ENCODE results near the gene DUSP28. TPM values are rescaled to one million over a fixed set of nuclear protein-coding genes. Genes with fewer than 3 reads are reported as not detected.

Gene DUSP28
- total RNA-seq, 2 donors from 2014 or later: 3.9 to 5.3 TPM

DNA sequence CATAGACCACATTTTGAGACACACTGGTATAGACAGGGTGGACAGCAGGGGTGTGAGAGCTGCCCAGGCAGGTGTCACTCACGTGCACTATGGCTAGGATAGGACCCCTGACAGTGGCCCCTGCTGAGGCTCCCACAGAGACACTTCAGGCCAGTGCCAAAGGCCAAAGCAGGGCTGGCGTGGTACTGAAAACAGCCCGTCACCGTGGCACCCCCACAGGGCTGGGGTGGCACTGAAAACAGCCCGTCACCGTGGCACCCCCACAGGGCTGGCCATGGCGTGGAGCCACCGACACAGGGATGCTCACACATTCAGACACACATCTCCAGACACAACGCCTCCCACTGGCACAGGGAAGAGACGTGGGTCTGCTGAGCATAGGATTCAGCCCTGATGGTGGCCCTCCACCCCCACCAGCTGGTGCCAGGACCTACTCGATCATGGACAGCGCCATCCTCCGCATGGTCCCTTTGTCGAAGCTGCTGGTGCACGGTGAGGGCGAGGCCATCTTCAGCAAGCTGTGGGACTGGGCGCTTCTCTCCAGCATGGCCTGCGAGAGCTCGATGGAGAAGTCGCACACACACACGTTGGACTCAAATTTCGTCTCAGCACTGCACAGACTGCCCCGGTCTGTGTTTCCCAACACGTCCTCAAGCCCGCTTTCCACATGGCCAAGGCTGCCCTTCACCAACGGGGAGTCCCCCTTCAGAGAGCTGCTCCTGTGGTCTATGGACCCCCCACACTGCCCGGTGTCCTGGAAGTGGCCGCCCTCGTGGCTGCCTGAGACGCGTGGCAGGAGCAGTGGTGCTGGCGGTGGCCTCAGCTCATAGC is 36.5 kb upstream of the DUSP28 start:
- no peak for DNase-seq
- H3K27me3 ChIP-seq: no peaks in the 10 kb centered on the region
- no peak overlapping the region for H3K27ac ChIP-seq
- no peak overlapping the region for H3K4me3 ChIP-seq
- no peaks in the 10 kb centered on the region for H3K36me3 ChIP-seq
- no peaks in the 10 kb centered on the region for H3K4me1 ChIP-seq
- intact Hi-C loops (cut with DNase I): no loop called here
- H3K9me3 ChIP-seq: no peaks in the 10 kb centered on the region
- no peak overlapping the region for H3K9ac ChIP-seq (ENCODE audit: low read depth in 2 of 2, low read length in 2 of 2)
- TF ChIP-seq CTCF (IDR thresholded peaks at IDR 0.05): no peak

- Histone ChIP-seq H3K9me3 (no peaks in the 10 kb centered on the region), H3K4me3 (no peak overlapping the region), H3K27ac (no peak overlapping the region), H3K4me1 (no peaks in the 10 kb centered on the region), H3K36me3 (no peaks in the 10 kb centered on the region), H3K27me3 (no peaks in the 10 kb centered on the region), H3K9ac (ENCODE audit: low read depth in 2 of 2, low read length in 2 of 2) (no peak overlapping the region)
- intact Hi-C loops (cut with DNase I): no loop called here
- DNase-seq: no peak
- TF ChIP-seq CTCF (IDR thresholded peaks at IDR 0.05): no peak
Measured at GRCh38 chr2:240524963-240525718, 35.0 kb upstream of the DUSP28 start.

- Histone ChIP-seq H3K4me3 (no peak overlapping the region), H3K4me1 (no peaks in the 10 kb centered on the region), H3K36me3 (no peaks in the 10 kb centered on the region), H3K27me3 (no peaks in the 10 kb centered on the region), H3K27ac (no peak overlapping the region), H3K9ac (ENCODE audit: low read depth in 2 of 2, low read length in 2 of 2) (no peak overlapping the region), H3K9me3 (no peaks in the 10 kb centered on the region)
- no peak for DNase-seq
- intact Hi-C loops (cut with DNase I): no loop called here
- TF ChIP-seq CTCF (IDR thresholded peaks at IDR 0.05): no peak
Measured at GRCh38 chr2:240525802-240526201, 34.4 kb upstream of the DUSP28 start.

DNA sequence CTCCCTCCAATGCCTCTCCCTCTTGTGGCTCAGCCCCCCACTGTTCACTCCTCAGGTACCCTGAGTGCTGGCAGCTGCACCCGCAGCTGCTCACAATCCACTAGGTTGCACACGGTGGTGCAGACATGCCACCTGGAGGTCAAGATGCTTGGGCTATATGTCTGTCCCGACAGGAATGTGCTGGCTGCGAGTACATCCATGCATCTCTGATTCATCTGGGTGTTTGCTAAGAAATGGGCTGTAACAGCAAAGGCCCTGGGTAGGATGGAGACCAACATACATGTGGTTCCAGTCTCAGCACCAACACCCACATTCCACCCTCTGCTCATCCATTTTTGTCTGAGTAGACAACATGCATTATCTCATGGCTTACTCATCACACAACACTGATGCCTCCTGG is 33.6 kb upstream of the DUSP28 start:
- Histone ChIP-seq H3K27me3 (no peaks in the 10 kb centered on the region), H3K27ac (no peak overlapping the region), H3K36me3 (no peaks in the 10 kb centered on the region), H3K4me1 (no peaks in the 10 kb centered on the region), H3K9ac (ENCODE audit: low read depth in 2 of 2, low read length in 2 of 2) (no peak overlapping the region), H3K4me3 (no peak overlapping the region), H3K9me3 (no peaks in the 10 kb centered on the region)
- DNase-seq: no peak
- intact Hi-C loops (cut with DNase I): no loop called here
- no peak for TF ChIP-seq CTCF (IDR thresholded peaks at IDR 0.05)

GRCh38 chr2:240527153-240527750 is 32.9 kb upstream of the DUSP28 start:
- intact Hi-C loops (cut with DNase I): no loop called here
- no peak for TF ChIP-seq CTCF (IDR thresholded peaks at IDR 0.05)
- Histone ChIP-seq H3K4me1 (no peaks in the 10 kb centered on the region), H3K27me3 (no peaks in the 10 kb centered on the region), H3K9me3 (no peaks in the 10 kb centered on the region), H3K27ac (no peak overlapping the region), H3K9ac (ENCODE audit: low read depth in 2 of 2, low read length in 2 of 2) (no peak overlapping the region), H3K4me3 (no peak overlapping the region), H3K36me3 (no peaks in the 10 kb centered on the region)
- DNase-seq: no peak
